Endothelial cell of umbilical vein (primary cell): ENCODE data around the gene ARHGAP30. TPM values are rescaled to one million over a fixed set of nuclear protein-coding genes. Genes with fewer than 3 reads are reported as not detected.

Source experiments
- BruUV-seq: library from RNA; stranded (reverse); fragments of 400-500 nt; replicated peaks from 2 replicates; lab custom pipeline; 2021; lab: Mats Ljungman, UMichigan
- CTCF ChIA-PET: fragments of 300-600, 350-600 bp; sonication (Branson Sonifier 250); formaldehyde crosslinking; loops from one replicate; lab custom pipeline; 2021; ENCODE audit warnings: antibody characterized with exemption, inconsistent platforms; lab: Charles Lee
- POLR2A ChIA-PET: fragments of 300-600, 350-600 bp; sonication (Branson Sonifier 250); formaldehyde crosslinking; loops from one replicate; lab custom pipeline; 2021; ENCODE audit warnings: antibody characterized with exemption, inconsistent platforms; lab: Charles Lee
- DNase-seq: peaks from one replicate; pipeline ENCODE4 v3.0.0-alpha.2; 2011; ENCODE audit warnings: low read depth, low spot score
- FAIRE-seq: peaks from 2 replicates; lab custom pipeline; 2011; peaks lifted over from hg19 to GRCh38; lab: Jason Lieb, UNC
- H2AFZ ChIP-seq: 2 replicates; pipeline ENCODE4 v1.6.0; 2012; ENCODE audit warnings: low read depth, low read length, control low read depth, inconsistent platforms
- H3K27ac ChIP-seq: 2 replicates; pipeline ENCODE4 v1.5.1; 2011; ENCODE audit warnings: low read depth, mild to moderate bottlenecking, control low read depth, low read length, moderate library complexity; ENCODE audit not compliant: insufficient read depth
- H3K27me3 ChIP-seq, 2 experiments: 2 replicates each; pipeline versions ENCODE4 v1.6.0 to v1.6.1; 2011; ENCODE audit warnings: low read length in 2 of 2, mixed read lengths in 1 of 2; ENCODE audit not compliant: control insufficient read depth in 2 of 2, insufficient read depth in 2 of 2
- H3K36me3 ChIP-seq, 2 experiments: 2 replicates in 1 of 2; 3 replicates in 1 of 2; pipeline ENCODE4 v1.5.1; 2011; ENCODE audit warnings: low read length in 2 of 2, mild to moderate bottlenecking in 1 of 2, moderate library complexity in 1 of 2; ENCODE audit not compliant: control insufficient read depth in 2 of 2, insufficient read depth in 2 of 2; ENCODE audit errors: extremely low read depth in 1 of 2
- H3K4me1 ChIP-seq: 3 replicates; pipeline ENCODE4 v1.5.1; 2011; ENCODE audit warnings: mild to moderate bottlenecking, low read length; ENCODE audit not compliant: control insufficient read depth, insufficient read depth; ENCODE audit errors: extremely low read depth
- H3K4me2 ChIP-seq: 2 replicates; pipeline ENCODE4 v1.6.1; 2011; ENCODE audit warnings: low read length, control low read depth, mixed read lengths; ENCODE audit not compliant: insufficient read depth
- H3K4me3 ChIP-seq, 3 experiments: fragments of 200-600 bp in 1 of 3; sonication (generic), shearing (Covaris generic) in 1 of 3; replicated peaks in 1 of 3; 2 replicates each; pipeline ENCODE4 v1.5.1; 2011 to 2016; ENCODE audit warnings: control low read depth in 3 of 3, low read length in 3 of 3, mild to moderate bottlenecking in 2 of 3, inconsistent platforms in 1 of 3, low read depth in 1 of 3, moderate library complexity in 1 of 3; ENCODE audit not compliant: insufficient read depth in 1 of 3
- H3K79me2 ChIP-seq: 2 replicates; pipeline ENCODE4 v1.6.0; 2012; ENCODE audit warnings: low read length, inconsistent platforms; ENCODE audit not compliant: control insufficient read depth, insufficient read depth
- H3K9ac ChIP-seq: replicated peaks from 2 replicates; pipeline ENCODE3; 2011; ENCODE audit warnings: low read length, control low read depth; ENCODE audit not compliant: insufficient read depth; ENCODE audit errors: extremely low read depth
- H3K9me1 ChIP-seq: replicated peaks from 3 replicates; pipeline ENCODE4 v1.6.0; 2011; ENCODE audit warnings: mild to moderate bottlenecking, low read length; ENCODE audit not compliant: control insufficient read depth, insufficient read depth; ENCODE audit errors: extremely low read depth
- H3K9me3 ChIP-seq: replicated peaks from 2 replicates; pipeline ENCODE4 v1.5.1; 2012; ENCODE audit warnings: low read length, inconsistent platforms; ENCODE audit not compliant: control insufficient read depth, insufficient read depth
- H4K20me1 ChIP-seq: replicated peaks from 2 replicates; pipeline ENCODE3; 2011; ENCODE audit warnings: mild to moderate bottlenecking, low read length; ENCODE audit not compliant: control insufficient read depth, insufficient read depth; ENCODE audit errors: extremely low read depth
- CTCF ChIP-seq, 2 donors: IDR thresholded peaks; 1 replicate in 1 of 2; 2 replicates in 1 of 2; pipeline ENCODE4 v1.5.1; 2011; ENCODE audit warnings: low read length in 2 of 2, mild to moderate bottlenecking in 2 of 2, moderate library complexity in 2 of 2, control low read depth in 1 of 2, inconsistent platforms in 1 of 2, low read depth in 1 of 2; ENCODE audit not compliant: insufficient read depth in 1 of 2; ENCODE audit errors: extremely low read depth in 1 of 2
- EZH2 ChIP-seq: IDR thresholded peaks from 2 replicates; pipeline ENCODE4 v1.6.1; 2012; ENCODE audit warnings: borderline replicate concordance, low read depth, mild to moderate bottlenecking, moderate library complexity, low read length, inconsistent platforms; ENCODE audit not compliant: severe bottlenecking
- FOS ChIP-seq: IDR thresholded peaks from 2 replicates; pipeline ENCODE4 v1.6.1; 2011; ENCODE audit warnings: mild to moderate bottlenecking, low read length, moderate library complexity, borderline replicate concordance; ENCODE audit not compliant: insufficient read depth
- GATA2 ChIP-seq: IDR thresholded peaks from 2 replicates; pipeline ENCODE4 v1.7.0; 2011; ENCODE audit warnings: low read depth, mild to moderate bottlenecking, moderate library complexity, mixed read lengths, low read length; ENCODE audit not compliant: insufficient read length, insufficient read depth
- JUN ChIP-seq: IDR thresholded peaks from 2 replicates; pipeline ENCODE4 v1.6.1; 2011; ENCODE audit warnings: borderline replicate concordance, low read depth; ENCODE audit not compliant: insufficient read length, insufficient read depth
- MAX ChIP-seq: IDR thresholded peaks from 2 replicates; pipeline ENCODE4 v1.6.1; 2011; ENCODE audit not compliant: insufficient read depth, insufficient read length
- MYC ChIP-seq: IDR thresholded peaks from one replicate; pipeline ENCODE4 v1.6.1; 2011; ENCODE audit warnings: mild to moderate bottlenecking, low read depth, low read length
- POLR2A ChIP-seq: IDR thresholded peaks from 2 replicates; pipeline ENCODE4 v1.6.1; 2012; ENCODE audit warnings: low read depth, mild to moderate bottlenecking, control low read depth, low read length
- POLR2AphosphoS5 ChIP-seq: IDR thresholded peaks from 2 replicates; pipeline ENCODE4 v1.6.1; 2012; ENCODE audit warnings: low read depth, mild to moderate bottlenecking, control low read depth, low read length, moderate library complexity; ENCODE audit not compliant: insufficient read depth
- dilution Hi-C: fragments of 300-500 bp; cut with MboI; formaldehyde crosslinking; loops from one replicate; pipeline ENCODE4 v1.15.0; 2019; ENCODE audit warnings: low sequenced_read_pairs; ENCODE audit not compliant: extremely low pct_ligation_motif_present
- intact Hi-C: fragments of 100-400 bp; cut with micrococcal nuclease; formaldehyde crosslinking; loops from one replicate; pipeline ENCODE4 v1.10.0; 2022
- polyA plus RNA-seq, 4 experiments: library from polyadenylated mRNA; depleted of rRNA in 3 of 4; stranded (reverse) in 3 of 4; unstranded in 1 of 4; fragments of >200 nt; gene quantifications; 2 replicates each; pipeline versions ENCODE4 v1.2.1 to v1.2.3, GENCODE V29; 2011 to 2012; ENCODE audit warnings: missing spikeins in 1 of 4
- total RNA-seq: library from RNA; stranded (reverse); gene quantifications from 2 replicates; pipeline ENCODE4 v1.2.3, GENCODE V29; 2021

ARHGAP30 gene
- total and polyA plus RNA-seq, 2 donors (not counting 3 experiments of a cell fraction or from before 2014, with no cell fraction given) = not detected

- intact Hi-C loops = no loop called here
- no peak overlapping the region for H3K4me2 ChIP-seq
- no TSS peak for BruUV-seq
- no peaks in the 10 kb centered on the region for H3K9me3 ChIP-seq
- DNase-seq (no peak), FAIRE-seq (no peak)
- H3K27me3 ChIP-seq = no peaks in the 10 kb centered on the region
- CTCF ChIA-PET = interaction anchor here (1.0 to 2.0 kb wide), 2 partner anchors 14 to 114 kb away, joined by 5 to 9 read pairs; no protein-coding TSS in a partner anchor
- no peak overlapping the region for H2AFZ ChIP-seq
- H3K27ac ChIP-seq = no peak overlapping the region
- TF ChIP-seq JUN (no peak), EZH2 (no peak), CTCF (IDR thresholded peaks at IDR 0.05; ENCODE audit: extremely low read depth in 1 of 2, insufficient read depth in 1 of 2, low read depth in 1 of 2, low read length in 2 of 2) (no peak), MYC (no peak), FOS (no peak), GATA2 (no peak), POLR2AphosphoS5 (no peak), POLR2A (no peak), MAX (no peak)
- dilution Hi-C loops = no loop called here
- H3K9me1 ChIP-seq = no peaks in the 10 kb centered on the region
- POLR2A ChIA-PET = no interaction called here
- H3K79me2 ChIP-seq = peaks cover 94% of the 10 kb centered on the region
- H3K4me1 ChIP-seq = peaks cover 31% of the 10 kb centered on the region
- no peak overlapping the region for H3K4me3 ChIP-seq
- no peak overlapping the region for H3K9ac ChIP-seq
- no peaks in the 10 kb centered on the region for H4K20me1 ChIP-seq
- no peaks in the 10 kb centered on the region for H3K36me3 ChIP-seq
These were observed 41.4 kb upstream of the ARHGAP30 start for GRCh38 chr1:161111117-161111516.
